ENCODE data around the gene TBC1D22B.

The TBC1D22B gene

DNA sequence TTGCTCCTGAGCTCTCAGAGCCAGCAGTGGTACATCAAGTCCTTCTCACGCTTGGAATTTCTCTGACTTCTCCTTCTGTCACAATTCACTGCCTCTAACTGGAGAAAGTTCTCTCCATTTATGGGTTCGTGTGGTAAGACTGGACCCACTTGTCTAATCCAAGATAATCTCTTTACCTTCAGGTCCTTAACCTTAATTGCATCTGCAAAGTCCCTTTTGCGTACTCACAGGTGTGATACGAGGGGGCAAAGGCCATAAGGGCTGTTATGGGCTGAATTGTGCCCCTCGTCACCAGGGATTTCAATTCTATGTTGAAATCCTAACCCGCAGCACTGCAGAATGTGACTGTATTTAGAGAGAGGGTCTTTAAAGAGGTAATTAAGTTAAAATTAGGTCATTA is 27.5 kb upstream of the TBC1D22B start:
- TF ChIP-seq, protein P1, sequence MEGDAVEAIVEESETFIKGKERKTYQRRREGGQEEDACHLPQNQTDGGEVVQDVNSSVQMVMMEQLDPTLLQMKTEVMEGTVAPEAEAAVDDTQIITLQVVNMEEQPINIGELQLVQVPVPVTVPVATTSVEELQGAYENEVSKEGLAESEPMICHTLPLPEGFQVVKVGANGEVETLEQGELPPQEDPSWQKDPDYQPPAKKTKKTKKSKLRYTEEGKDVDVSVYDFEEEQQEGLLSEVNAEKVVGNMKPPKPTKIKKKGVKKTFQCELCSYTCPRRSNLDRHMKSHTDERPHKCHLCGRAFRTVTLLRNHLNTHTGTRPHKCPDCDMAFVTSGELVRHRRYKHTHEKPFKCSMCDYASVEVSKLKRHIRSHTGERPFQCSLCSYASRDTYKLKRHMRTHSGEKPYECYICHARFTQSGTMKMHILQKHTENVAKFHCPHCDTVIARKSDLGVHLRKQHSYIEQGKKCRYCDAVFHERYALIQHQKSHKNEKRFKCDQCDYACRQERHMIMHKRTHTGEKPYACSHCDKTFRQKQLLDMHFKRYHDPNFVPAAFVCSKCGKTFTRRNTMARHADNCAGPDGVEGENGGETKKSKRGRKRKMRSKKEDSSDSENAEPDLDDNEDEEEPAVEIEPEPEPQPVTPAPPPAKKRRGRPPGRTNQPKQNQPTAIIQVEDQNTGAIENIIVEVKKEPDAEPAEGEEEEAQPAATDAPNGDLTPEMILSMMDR (IDR thresholded peaks at IDR 0.05; ENCODE audit: insufficient read depth, low read depth, low read length, missing control alignments): no peak
- no peak overlapping the region for H3K4me3 ChIP-seq (ENCODE audit: low read depth, low read length)
- DNase-seq (ENCODE audit: low read depth): no peak

DNA sequence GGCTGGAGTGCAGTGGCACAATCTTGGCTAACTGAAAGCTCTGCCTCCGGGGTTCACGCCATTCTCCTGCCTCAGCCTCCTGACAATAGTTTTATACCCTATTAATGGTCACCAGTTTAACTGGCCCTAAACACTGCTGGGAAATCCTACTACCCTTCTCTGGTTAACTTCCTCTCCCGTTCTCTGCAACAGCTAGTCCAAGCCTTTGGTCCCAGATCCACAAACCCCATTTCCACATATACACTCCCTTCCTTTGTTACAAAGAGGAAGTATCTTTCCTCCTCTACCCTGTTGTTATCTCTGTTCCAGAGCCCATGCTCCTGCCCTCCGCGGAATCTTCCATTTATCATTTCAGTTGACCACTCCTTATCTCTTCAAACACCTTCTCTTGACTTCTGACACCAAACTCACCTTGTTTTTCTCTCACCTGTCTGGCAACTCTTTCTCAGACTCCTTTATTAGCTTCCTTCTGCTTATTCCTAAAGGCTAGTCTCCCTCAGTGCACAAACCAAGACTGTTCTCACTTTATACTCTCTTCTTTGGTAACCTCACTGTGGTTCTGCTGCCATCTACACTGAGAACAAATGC is 25.0 kb upstream of the TBC1D22B start:
- no peak for DNase-seq (ENCODE audit: low read depth)
- H3K4me3 ChIP-seq (ENCODE audit: low read depth, low read length): no peak overlapping the region
- TF ChIP-seq, protein P1 (IDR thresholded peaks at IDR 0.05; ENCODE audit: insufficient read depth, low read depth, low read length, missing control alignments): no peak

DNA sequence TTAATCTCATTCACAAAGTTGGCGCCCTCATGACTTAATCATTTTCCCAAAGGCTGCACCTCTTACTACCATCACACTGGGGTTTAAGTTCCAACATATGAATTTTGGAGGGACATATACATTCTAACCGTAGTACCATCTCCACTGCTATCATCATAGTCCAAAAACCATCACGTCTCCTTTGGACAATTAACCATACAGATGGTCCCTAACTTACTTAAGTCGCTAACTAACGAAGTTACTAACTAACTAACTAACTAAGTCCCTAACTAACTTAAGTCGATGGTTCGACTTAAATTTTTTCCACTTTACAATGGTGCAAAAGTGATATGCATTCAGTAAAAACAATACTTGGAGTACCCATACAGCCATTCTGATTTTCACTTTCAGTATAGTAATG is 24.0 kb upstream of the TBC1D22B start:
- TF ChIP-seq, protein P1 (IDR thresholded peaks at IDR 0.05; ENCODE audit: insufficient read depth, low read depth, low read length, missing control alignments): no peak
- H3K4me3 ChIP-seq (ENCODE audit: low read depth, low read length): no peak overlapping the region
- DNase-seq (ENCODE audit: low read depth): no peak

DNA sequence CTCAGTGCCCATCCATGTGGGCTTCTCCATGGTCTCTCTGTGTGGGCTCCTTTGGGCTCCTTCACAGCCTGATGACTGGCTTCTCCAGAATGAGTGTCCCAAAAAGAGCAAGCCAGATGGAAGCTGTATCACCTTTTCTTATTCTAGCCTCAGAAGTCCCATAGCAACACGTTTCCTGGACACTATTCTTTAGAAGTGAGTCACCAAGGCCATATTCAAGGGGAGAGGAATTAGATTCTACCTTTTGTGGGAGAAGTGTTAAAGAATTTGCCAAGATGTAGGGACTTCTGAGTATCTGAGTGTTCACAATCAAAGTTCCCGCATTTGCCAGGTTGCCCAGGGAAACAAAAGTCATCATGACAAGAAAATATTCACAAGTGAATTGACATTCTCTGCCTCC is 20.7 kb upstream of the TBC1D22B start:
- no peak overlapping the region for H3K4me3 ChIP-seq (ENCODE audit: low read depth, low read length)
- no peak for DNase-seq (ENCODE audit: low read depth)
- TF ChIP-seq, protein P1 (IDR thresholded peaks at IDR 0.05; ENCODE audit: insufficient read depth, low read depth, low read length, missing control alignments): no peak

DNA sequence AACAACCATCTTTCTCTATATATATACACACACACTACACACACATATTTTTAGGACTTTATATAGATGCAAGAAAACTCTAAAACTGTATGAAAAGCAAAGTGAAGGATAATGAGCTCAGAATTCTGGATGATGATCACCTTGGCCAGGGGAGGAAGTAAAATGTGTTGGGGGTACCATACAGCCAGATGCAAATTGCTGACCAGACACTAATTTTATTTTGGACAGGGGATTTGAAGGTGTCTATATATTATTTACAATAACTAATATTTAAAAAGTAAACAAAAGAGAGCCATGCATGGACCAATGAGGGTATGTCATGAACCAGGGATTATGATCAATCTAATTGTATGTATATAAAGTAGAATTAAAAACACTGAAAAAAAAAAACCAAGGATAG is 19.8 kb upstream of the TBC1D22B start:
- DNase-seq (ENCODE audit: low read depth): no peak
- TF ChIP-seq, protein P1 (IDR thresholded peaks at IDR 0.05; ENCODE audit: insufficient read depth, low read depth, low read length, missing control alignments): no peak
- H3K4me3 ChIP-seq (ENCODE audit: low read depth, low read length): no peak overlapping the region

DNA sequence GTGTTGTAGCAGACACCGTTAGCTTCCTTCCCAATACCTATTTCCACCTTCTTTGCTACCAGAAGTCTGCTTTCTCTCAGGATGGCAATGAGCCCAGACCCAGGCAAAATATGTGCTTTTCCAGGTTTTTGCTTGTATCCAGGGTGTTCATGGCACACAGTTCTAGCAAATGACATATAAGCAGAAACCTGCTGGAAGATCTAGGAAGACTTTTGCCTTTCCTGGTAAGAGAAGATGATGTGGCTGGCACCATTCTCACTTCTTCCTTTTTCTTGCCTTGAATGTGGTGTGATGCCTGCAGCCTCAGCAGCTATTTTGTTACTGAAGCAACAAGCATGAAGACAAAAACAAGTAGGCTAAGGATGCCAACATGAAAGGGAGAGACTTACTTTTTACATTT is 19.2 kb upstream of the TBC1D22B start:
- H3K4me3 ChIP-seq (ENCODE audit: low read depth, low read length): no peak overlapping the region
- peak; percentile 3 for DNase-seq (ENCODE audit: low read depth)
- TF ChIP-seq, protein P1 (IDR thresholded peaks at IDR 0.05; ENCODE audit: insufficient read depth, low read depth, low read length, missing control alignments): no peak

DNA sequence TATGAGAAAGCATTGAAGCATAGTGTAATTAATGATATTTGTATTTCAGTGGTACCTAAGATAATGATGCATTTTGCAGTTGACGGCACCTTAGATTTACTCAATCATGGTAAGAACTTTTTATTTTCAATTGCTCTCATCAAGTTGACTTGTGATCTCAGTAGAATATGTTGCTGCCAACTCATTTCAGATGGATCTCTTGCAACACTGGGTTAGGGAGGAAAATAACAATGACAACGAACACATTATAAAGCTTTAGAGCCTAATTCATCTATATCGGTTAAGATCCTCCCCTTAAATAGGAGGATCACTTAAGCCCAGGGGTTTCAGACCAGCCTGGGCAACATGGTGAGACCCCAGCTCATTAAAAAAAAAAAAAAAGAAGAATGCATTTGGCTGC is 18.0 kb upstream of the TBC1D22B start:
- no peak overlapping the region for H3K4me3 ChIP-seq (ENCODE audit: low read depth, low read length)
- DNase-seq (ENCODE audit: low read depth): no peak
- TF ChIP-seq, protein P1 (IDR thresholded peaks at IDR 0.05; ENCODE audit: insufficient read depth, low read depth, low read length, missing control alignments): no peak

Data from GM12865 (cell line).